ENCODE data around the gene CRIP1. TPM values are rescaled to one million over a fixed set of nuclear protein-coding genes. Genes with fewer than 3 reads are reported as not detected.

The CRIP1 gene
- polyA plus RNA-seq, 3 donors: 688 to 2,084 (median 1,032) TPM

DNA sequence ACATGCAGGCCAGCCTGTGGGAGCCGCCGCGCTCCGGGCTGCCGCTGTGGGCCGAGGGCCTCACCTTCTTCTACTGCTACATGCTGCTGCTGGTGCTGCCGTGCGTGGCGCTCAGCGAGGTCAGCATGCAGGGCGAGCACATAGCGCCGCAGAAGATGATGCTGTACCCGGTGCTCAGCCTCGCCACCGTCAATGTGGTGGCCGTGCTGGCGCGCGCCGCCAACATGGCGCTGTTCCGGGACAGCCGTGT, 42.6 kb downstream of the CRIP1 start:
- Histone ChIP-seq H3K27me3 (ENCODE audit: control insufficient read depth in 2 of 2, insufficient read depth in 2 of 2, low read length in 2 of 2) (peaks cover 34 to 55% of the 10 kb centered on the region in 2 donors), H3K79me2 (ENCODE audit: insufficient read depth, low read length) (no peaks in the 10 kb centered on the region), H3K36me3 (replicated peaks in 1 of 2; ENCODE audit: control insufficient read depth in 1 of 2, insufficient read depth in 2 of 2, low read length in 2 of 2) (no peaks in the 10 kb centered on the region), H3K9me3 (replicated peaks in 1 of 2; ENCODE audit: control insufficient read depth in 1 of 2, insufficient read depth in 1 of 2, low read length in 2 of 2) (peaks cover 0 to 23% of the 10 kb centered on the region in 2 donors), H3K4me1 (ENCODE audit: control insufficient read depth in 1 of 2, insufficient read depth in 2 of 2, low read length in 2 of 2) (peaks cover 30 to 35% of the 10 kb centered on the region in 2 donors), H3K4me3 (replicated peaks in 1 of 3; ENCODE audit: low read depth in 2 of 3, low read length in 3 of 3) (peak overlapping the region in 1 of 3 experiments; percentile 75), H2AFZ (ENCODE audit: insufficient read depth, low read depth, low read length, poor library complexity, severe bottlenecking) (peak overlapping the region; percentile 53), H3K27ac (ENCODE audit: low read depth in 1 of 2, low read length in 2 of 2) (no peak overlapping the region), H3K4me2 (replicated peaks; ENCODE audit: extremely low read depth, low read length, poor library complexity, severe bottlenecking) (peak overlapping the region; percentile 87), H4K20me1 (ENCODE audit: insufficient read depth, low read length) (no peaks in the 10 kb centered on the region), H3K9ac (ENCODE audit: insufficient read depth, low read length, poor library complexity, severe bottlenecking) (no peak overlapping the region)
- TF ChIP-seq, protein P1, sequence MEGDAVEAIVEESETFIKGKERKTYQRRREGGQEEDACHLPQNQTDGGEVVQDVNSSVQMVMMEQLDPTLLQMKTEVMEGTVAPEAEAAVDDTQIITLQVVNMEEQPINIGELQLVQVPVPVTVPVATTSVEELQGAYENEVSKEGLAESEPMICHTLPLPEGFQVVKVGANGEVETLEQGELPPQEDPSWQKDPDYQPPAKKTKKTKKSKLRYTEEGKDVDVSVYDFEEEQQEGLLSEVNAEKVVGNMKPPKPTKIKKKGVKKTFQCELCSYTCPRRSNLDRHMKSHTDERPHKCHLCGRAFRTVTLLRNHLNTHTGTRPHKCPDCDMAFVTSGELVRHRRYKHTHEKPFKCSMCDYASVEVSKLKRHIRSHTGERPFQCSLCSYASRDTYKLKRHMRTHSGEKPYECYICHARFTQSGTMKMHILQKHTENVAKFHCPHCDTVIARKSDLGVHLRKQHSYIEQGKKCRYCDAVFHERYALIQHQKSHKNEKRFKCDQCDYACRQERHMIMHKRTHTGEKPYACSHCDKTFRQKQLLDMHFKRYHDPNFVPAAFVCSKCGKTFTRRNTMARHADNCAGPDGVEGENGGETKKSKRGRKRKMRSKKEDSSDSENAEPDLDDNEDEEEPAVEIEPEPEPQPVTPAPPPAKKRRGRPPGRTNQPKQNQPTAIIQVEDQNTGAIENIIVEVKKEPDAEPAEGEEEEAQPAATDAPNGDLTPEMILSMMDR (IDR thresholded peaks at IDR 0.05): no peak
- H3K36me3 Mint-ChIP-seq: no peaks in the 10 kb centered on the region
- no peak overlapping the region for H3K27ac Mint-ChIP-seq
- intact Hi-C loops (cut with micrococcal nuclease): loop anchor here (2.0 to 10.0 kb wide), 3 partner anchors 84 to 327 kb away; no protein-coding TSS in a partner anchor
- DNase-seq: no peak
- WGBS (ENCODE audit: insufficient coverage): 32% methylated on average over 24 of the region's 24 CpGs
- peaks cover 0 to 14% (median 8%) of the 10 kb centered on the region in 7 donors for H3K9me3 Mint-ChIP-seq
- H3K27me3 Mint-ChIP-seq (ENCODE audit: low read depth in 3 of 3): peaks cover 45 to 74% (median 58%) of the 10 kb centered on the region in 3 donors
- peak overlapping the region; percentile 67 to 90 for H3K4me3 Mint-ChIP-seq
- peaks cover 28% of the 10 kb centered on the region for H3K4me1 Mint-ChIP-seq

DNA sequence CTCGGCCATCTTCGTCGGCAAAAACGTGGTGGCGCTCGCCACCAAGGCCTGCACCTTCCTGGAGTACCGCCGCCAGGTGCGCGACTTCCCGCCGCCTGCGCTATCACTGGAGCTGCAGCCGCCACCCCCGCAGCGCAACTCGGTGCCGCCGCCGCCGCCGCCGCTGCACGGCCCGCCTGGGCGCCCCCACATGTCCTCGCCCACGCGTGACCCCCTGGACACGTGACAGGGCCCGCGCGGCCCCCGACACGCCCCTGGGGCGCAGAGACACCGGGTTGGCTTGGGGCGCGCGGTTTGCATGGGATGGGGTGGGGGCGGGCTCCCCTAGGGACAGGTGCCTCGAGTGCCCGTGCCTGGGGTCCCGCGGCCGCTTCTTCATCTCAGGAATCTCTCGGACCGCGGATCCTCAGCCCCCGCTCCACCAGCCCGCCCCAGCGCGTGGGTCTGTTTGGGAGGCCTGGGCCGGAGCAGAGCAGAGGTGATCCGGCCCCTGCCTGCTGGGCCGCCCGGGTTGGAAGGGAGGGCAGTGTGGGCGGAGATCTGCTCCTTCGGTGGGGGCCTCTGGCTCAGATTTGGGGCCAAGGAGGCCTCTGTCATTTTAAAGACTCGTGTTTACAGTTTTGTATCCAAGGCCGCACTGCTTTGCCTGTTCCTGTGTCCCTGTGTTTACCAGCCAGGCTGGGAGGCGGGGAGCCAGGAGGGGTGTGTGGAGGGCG, 43.0 kb downstream of the CRIP1 start:
- Histone ChIP-seq H3K27me3 (ENCODE audit: control insufficient read depth in 2 of 2, insufficient read depth in 2 of 2, low read length in 2 of 2) (peaks cover 30 to 50% of the 10 kb centered on the region in 2 donors), H3K9me3 (replicated peaks in 1 of 2; ENCODE audit: control insufficient read depth in 1 of 2, insufficient read depth in 1 of 2, low read length in 2 of 2) (peaks cover 0 to 23% of the 10 kb centered on the region in 2 donors), H3K4me3 (replicated peaks in 1 of 3; ENCODE audit: low read depth in 2 of 3, low read length in 3 of 3) (peak overlapping the region in 1 of 3 experiments; percentile 75), H3K9ac (ENCODE audit: insufficient read depth, low read length, poor library complexity, severe bottlenecking) (no peak overlapping the region), H3K27ac (ENCODE audit: low read depth in 1 of 2, low read length in 2 of 2) (no peak overlapping the region), H3K79me2 (ENCODE audit: insufficient read depth, low read length) (no peaks in the 10 kb centered on the region), H2AFZ (ENCODE audit: insufficient read depth, low read depth, low read length, poor library complexity, severe bottlenecking) (peak overlapping the region; percentile 53), H3K4me2 (replicated peaks; ENCODE audit: extremely low read depth, low read length, poor library complexity, severe bottlenecking) (peak overlapping the region; percentile 87), H3K4me1 (ENCODE audit: control insufficient read depth in 1 of 2, insufficient read depth in 2 of 2, low read length in 2 of 2) (peaks cover 30 to 35% of the 10 kb centered on the region in 2 donors), H3K36me3 (replicated peaks in 1 of 2; ENCODE audit: control insufficient read depth in 1 of 2, insufficient read depth in 2 of 2, low read length in 2 of 2) (no peaks in the 10 kb centered on the region), H4K20me1 (ENCODE audit: insufficient read depth, low read length) (no peaks in the 10 kb centered on the region)
- intact Hi-C loops (cut with micrococcal nuclease): loop anchor here (2.0 to 10.0 kb wide), 3 partner anchors 85 to 327 kb away; no protein-coding TSS in a partner anchor
- no peak for DNase-seq
- H3K4me3 Mint-ChIP-seq: peak overlapping the region; percentile 67 to 90
- H3K9me3 Mint-ChIP-seq: peaks cover 0 to 14% (median 8%) of the 10 kb centered on the region in 7 donors
- no peaks in the 10 kb centered on the region for H3K36me3 Mint-ChIP-seq
- 42% methylated on average over 57 of the region's 63 CpGs for WGBS (ENCODE audit: insufficient coverage)
- H3K27me3 Mint-ChIP-seq (ENCODE audit: low read depth in 3 of 3): peaks cover 43 to 69% (median 54%) of the 10 kb centered on the region in 3 donors
- H3K4me1 Mint-ChIP-seq: peaks cover 28% of the 10 kb centered on the region
- no peak overlapping the region for H3K27ac Mint-ChIP-seq
- TF ChIP-seq, protein P1 (IDR thresholded peaks at IDR 0.05): no peak

Measured in CD14-positive monocyte (primary cell).